ENCODE results near the gene POU2AF1. TPM values are rescaled to one million over a fixed set of nuclear protein-coding genes. Genes with fewer than 3 reads are reported as not detected.

POU2AF1 gene
- total RNA-seq, 1 donor from 2014 or later, result 155 TPM

GRCh38 chr11:111419181-111419580, 40.1 kb upstream of the POU2AF1 start:
- Mint-ChIP-seq H3K27ac (peak overlapping the region; percentile 97), H3K36me3 (ENCODE audit: low read depth) (no peaks in the 10 kb centered on the region), H3K27me3 (no peaks in the 10 kb centered on the region), H3K4me3 (peak overlapping the region; percentile 11), H3K4me1 (peaks cover 94% of the 10 kb centered on the region), H3K9me3 (no peaks in the 10 kb centered on the region)
- DNase-seq (no peak), ATAC-seq (ENCODE audit: low read depth) (no peak)
- POLR2A ChIA-PET, result interaction anchor here (0.6 to 14.6 kb wide), 9 partner anchors 10 to 224 kb away, joined by 3 to 581 read pairs (median 26); partner anchors contain the start of gene POU2AF1
- CTCF ChIA-PET, result interaction anchor here (0.9 to 10.0 kb wide), 9 partner anchors 20 to 137 kb away, joined by 3 to 231 read pairs (median 6); partner anchors contain the start of gene POU2AF1
- intact Hi-C loops (cut with micrococcal nuclease), result loop anchor here (10.0 kb wide), 1 partner anchor 704 kb away; the partner anchor contains the start of gene ARHGAP20
- no peak for TF ChIP-seq CTCF (IDR thresholded peaks at IDR 0.05)

GRCh38 chr11:111418436-111418787, 39.3 kb upstream of the POU2AF1 start:
- ChIA-PET CTCF (interaction anchor here (0.9 to 10.0 kb wide), 11 partner anchors 11 to 136 kb away, joined by 3 to 231 read pairs (median 9); partner anchors contain the start of gene POU2AF1), POLR2A (interaction anchor here (0.6 to 14.6 kb wide), 15 partner anchors 8 to 223 kb away, joined by 3 to 581 read pairs (median 12); partner anchors contain the start of gene POU2AF1)
- intact Hi-C loops (cut with micrococcal nuclease), result loop anchor here (10.0 kb wide), 1 partner anchor 704 kb away; the partner anchor contains the start of gene ARHGAP20
- TF ChIP-seq CTCF (IDR thresholded peaks at IDR 0.05), result no peak
- no peaks in the 10 kb centered on the region for H3K27me3 Mint-ChIP-seq
- ATAC-seq (ENCODE audit: low read depth), result no peak
- H3K4me1 Mint-ChIP-seq, result peaks cover 100% of the 10 kb centered on the region
- H3K9me3 Mint-ChIP-seq, result no peaks in the 10 kb centered on the region
- peak overlapping the region; percentile 48 for H3K4me3 Mint-ChIP-seq
- H3K36me3 Mint-ChIP-seq (ENCODE audit: low read depth), result no peaks in the 10 kb centered on the region
- H3K27ac Mint-ChIP-seq, result peak overlapping the region; percentile 97
- DNase-seq, result no peak

GRCh38 chr11:111417766-111418435, 38.8 kb upstream of the POU2AF1 start:
- POLR2A ChIA-PET, result interaction anchor here (0.9 to 14.6 kb wide), 14 partner anchors 9 to 135 kb away, joined by 3 to 581 read pairs (median 12); partner anchors contain the start of gene POU2AF1
- TF ChIP-seq CTCF (IDR thresholded peaks at IDR 0.05), result no peak
- peak overlapping the region; percentile 77 for H3K4me3 Mint-ChIP-seq
- H3K9me3 Mint-ChIP-seq, result no peaks in the 10 kb centered on the region
- DNase-seq, result no peak
- peaks cover 100% of the 10 kb centered on the region for H3K4me1 Mint-ChIP-seq
- peak; percentile 35 for ATAC-seq (ENCODE audit: low read depth)
- CTCF ChIA-PET, result interaction anchor here (0.7 to 10.0 kb wide), 13 partner anchors 11 to 136 kb away, joined by 3 to 231 read pairs (median 8); partner anchors contain the start of gene POU2AF1
- intact Hi-C loops (cut with micrococcal nuclease), result loop anchor here (1.0 to 10.0 kb wide), 7 partner anchors 9 to 703 kb away; partner anchors contain the start of genes ARHGAP20 and POU2AF1
- H3K36me3 Mint-ChIP-seq (ENCODE audit: low read depth), result no peaks in the 10 kb centered on the region
- H3K27ac Mint-ChIP-seq, result peak overlapping the region; percentile 97
- no peaks in the 10 kb centered on the region for H3K27me3 Mint-ChIP-seq

- peak overlapping the region; percentile 97 for H3K27ac Mint-ChIP-seq
- DNase-seq (no peak), ATAC-seq (ENCODE audit: low read depth) (peak; percentile 75)
- H3K27me3 Mint-ChIP-seq, result no peaks in the 10 kb centered on the region
- peak overlapping the region; percentile 77 for H3K4me3 Mint-ChIP-seq
- ChIA-PET CTCF (interaction anchor here (0.7 to 10.0 kb wide), 11 partner anchors 12 to 135 kb away, joined by 3 to 231 read pairs (median 9); partner anchors contain the start of gene POU2AF1), POLR2A (interaction anchor here (0.6 to 14.6 kb wide), 17 partner anchors 8 to 231 kb away, joined by 3 to 581 read pairs (median 4); partner anchors contain the start of gene POU2AF1)
- H3K4me1 Mint-ChIP-seq, result peaks cover 100% of the 10 kb centered on the region
- no peaks in the 10 kb centered on the region for H3K9me3 Mint-ChIP-seq
- TF ChIP-seq CTCF (IDR thresholded peaks at IDR 0.05), result no peak
- intact Hi-C loops (cut with micrococcal nuclease), result loop anchor here (1.0 to 10.0 kb wide), 7 partner anchors 8 to 702 kb away; partner anchors contain the start of genes ARHGAP20 and POU2AF1
- no peaks in the 10 kb centered on the region for H3K36me3 Mint-ChIP-seq (ENCODE audit: low read depth)
Measured at GRCh38 chr11:111417011-111417765, 38.1 kb upstream of the POU2AF1 start.

All from activated B cell treated with CpG ODN at 0.5 μM for 24 hours (primary cell).